H1 (cell line): Measurements from ENCODE around the gene ZHX3. TPM values are rescaled to one million over a fixed set of nuclear protein-coding genes. Genes with fewer than 3 reads are reported as not detected.

Source experiments
- CTCF ChIA-PET: fragments of 300-600 bp; sonication (Branson Sonifier 250); formaldehyde crosslinking; loops from one replicate; lab custom pipeline; 2021; ENCODE audit not compliant: partially characterized antibody; lab: Charles Lee
- POLR2A ChIA-PET: fragments of 300-600 bp; sonication (Branson Sonifier 250); formaldehyde crosslinking; loops from one replicate; lab custom pipeline; 2021; ENCODE audit warnings: inconsistent platforms; ENCODE audit not compliant: partially characterized antibody; lab: Charles Lee
- DNase-seq, 2 experiments: peaks; one replicate each; pipeline versions ENCODE4 v3.0.0 to v3.0.0-alpha.2; 2010 to 2022; ENCODE audit warnings: low spot score in 2 of 2, low read depth in 1 of 2, mixed read lengths in 1 of 2
- FAIRE-seq: peaks from 2 replicates; lab custom pipeline; 2011; peaks lifted over from hg19 to GRCh38; lab: Jason Lieb, UNC
- H2AFZ ChIP-seq: 2 replicates; pipeline ENCODE4 v1.8.1; 2012; ENCODE audit warnings: low read length, inconsistent platforms
- H2AK5ac ChIP-seq: 2 replicates; pipeline ENCODE4 v1.6.1; 2013; ENCODE audit warnings: low read depth, low read length
- H2BK120ac ChIP-seq: replicated peaks from 2 replicates; pipeline ENCODE3; 2013; ENCODE audit warnings: low read depth, low read length, inconsistent platforms
- H2BK12ac ChIP-seq: 2 replicates; pipeline ENCODE4 v1.6.1; 2013; ENCODE audit warnings: low read depth, low read length
- H2BK15ac ChIP-seq: 2 replicates; pipeline ENCODE4 v1.6.1; 2013; ENCODE audit warnings: low read length
- H2BK20ac ChIP-seq: 2 replicates; pipeline ENCODE4 v1.6.1; 2013; ENCODE audit warnings: low read length
- H2BK5ac ChIP-seq: 2 replicates; pipeline ENCODE4 v1.6.1; 2013; ENCODE audit warnings: low read depth, low read length
- H3K14ac ChIP-seq: 2 replicates; pipeline ENCODE4 v1.6.1; 2013; ENCODE audit warnings: inconsistent platforms; ENCODE audit not compliant: insufficient read length
- H3K18ac ChIP-seq: 2 replicates; pipeline ENCODE4 v1.6.1; 2013; ENCODE audit warnings: low read length; ENCODE audit errors: extremely low read depth
- H3K23ac ChIP-seq: 2 replicates; pipeline ENCODE4 v1.6.1; 2013; ENCODE audit warnings: inconsistent platforms; ENCODE audit not compliant: insufficient read length
- H3K23me2 ChIP-seq: 2 replicates; pipeline ENCODE4 v1.6.1; 2013; ENCODE audit warnings: low read depth, low read length
- H3K27ac ChIP-seq: 2 replicates; pipeline ENCODE4 v1.6.1; 2011; ENCODE audit warnings: low read depth, low read length, inconsistent platforms
- H3K27me3 ChIP-seq, 4 experiments: replicated peaks in 1 of 4; 1 replicate in 1 of 4; 2 replicates in 3 of 4; pipeline versions ENCODE4 v1.6.1 to v1.8.1; 2011 to 2013; ENCODE audit warnings: low read length in 3 of 4, mild to moderate bottlenecking in 3 of 4, inconsistent platforms in 2 of 4, mixed read lengths in 2 of 4, moderate library complexity in 1 of 4; ENCODE audit not compliant: control insufficient read depth in 3 of 4, insufficient read depth in 3 of 4; ENCODE audit errors: extremely low read depth in 1 of 4
- H3K36me3 ChIP-seq, 4 experiments: 2 replicates each; pipeline versions ENCODE4 v1.6.1 to v1.8.1; 2011 to 2013; ENCODE audit warnings: mild to moderate bottlenecking in 4 of 4, low read length in 3 of 4, moderate library complexity in 2 of 4, control low read depth in 1 of 4, inconsistent platforms in 1 of 4; ENCODE audit not compliant: insufficient read depth in 4 of 4, control insufficient read depth in 2 of 4
- H3K4ac ChIP-seq: replicated peaks from 2 replicates; pipeline ENCODE3; 2013; ENCODE audit warnings: low read length, low read depth, mixed read lengths, inconsistent platforms; ENCODE audit not compliant: insufficient read length
- H3K4me1 ChIP-seq, 4 experiments: replicated peaks in 1 of 4; 1 replicate in 1 of 4; 2 replicates in 3 of 4; pipeline versions ENCODE4 v1.6.1 to v1.8.1; 2011 to 2013; ENCODE audit warnings: low read length in 3 of 4, inconsistent platforms in 2 of 4, mixed read lengths in 1 of 4; ENCODE audit not compliant: insufficient read depth in 4 of 4, control insufficient read depth in 3 of 4
- H3K4me2 ChIP-seq, 2 experiments: 2 replicates each; pipeline versions ENCODE4 v1.6.1 to v1.8.1; 2011 to 2013; ENCODE audit warnings: low read depth in 2 of 2, low read length in 2 of 2, control low read depth in 1 of 2, inconsistent platforms in 1 of 2, mild to moderate bottlenecking in 1 of 2; ENCODE audit not compliant: insufficient read depth in 1 of 2
- H3K4me3 ChIP-seq, 4 experiments: fragments of 200-600, 300-600 bp in 1 of 4; sonication (generic), shearing (Covaris generic), sonication (Bioruptor Twin) in 1 of 4; 2 replicates each; pipeline versions ENCODE4 v1.5.1 to v1.8.1; 2011 to 2016; ENCODE audit warnings: low read length in 4 of 4, low read depth in 3 of 4, control low read depth in 2 of 4, inconsistent platforms in 2 of 4, mild to moderate bottlenecking in 2 of 4, mixed read lengths in 1 of 4, moderate library complexity in 1 of 4; ENCODE audit not compliant: insufficient read depth in 2 of 4; ENCODE audit errors: extremely low read depth in 1 of 4
- H3K56ac ChIP-seq: replicated peaks from 2 replicates; pipeline ENCODE3; 2013; ENCODE audit warnings: low read depth, mild to moderate bottlenecking, mixed read lengths, low read length, inconsistent platforms; ENCODE audit not compliant: insufficient read length
- H3K79me1 ChIP-seq: 2 replicates; pipeline ENCODE4 v1.6.1; 2013; ENCODE audit warnings: low read depth, low read length, control low read depth
- H3K79me2 ChIP-seq, 2 experiments: 2 replicates each; pipeline versions ENCODE4 v1.6.1 to v1.8.1; 2012 to 2013; ENCODE audit warnings: low read length in 2 of 2, mild to moderate bottlenecking in 2 of 2, inconsistent platforms in 1 of 2; ENCODE audit not compliant: insufficient read depth in 2 of 2, control insufficient read depth in 1 of 2
- H3K9ac ChIP-seq, 4 experiments: replicated peaks in 1 of 4; 1 replicate in 1 of 4; 2 replicates in 3 of 4; pipeline versions ENCODE4 v1.6.1 to v1.8.1; 2011 to 2013; ENCODE audit warnings: low read depth in 3 of 4, low read length in 3 of 4, control low read depth in 2 of 4, mild to moderate bottlenecking in 2 of 4, moderate library complexity in 2 of 4, inconsistent platforms in 1 of 4; ENCODE audit errors: extremely low read depth in 1 of 4
- H3K9me3 ChIP-seq, 2 experiments: 2 replicates each; pipeline versions ENCODE4 v1.6.1 to v1.8.1; 2012 to 2013; ENCODE audit warnings: mild to moderate bottlenecking in 2 of 2, moderate library complexity in 2 of 2, control low read depth in 1 of 2, inconsistent platforms in 1 of 2, low read depth in 1 of 2, low read length in 1 of 2, mixed read lengths in 1 of 2; ENCODE audit not compliant: insufficient read depth in 2 of 2
- H4K20me1 ChIP-seq, 2 experiments: replicated peaks in 1 of 2; 2 replicates each; pipeline versions ENCODE3 to v1.8.1; 2011 to 2013; ENCODE audit warnings: inconsistent platforms in 2 of 2, low read length in 2 of 2, mild to moderate bottlenecking in 1 of 2; ENCODE audit not compliant: insufficient read depth in 2 of 2, control insufficient read depth in 1 of 2
- H4K5ac ChIP-seq: 2 replicates; pipeline ENCODE4 v1.6.1; 2013; ENCODE audit warnings: low read length, low read depth, mixed read lengths, inconsistent platforms; ENCODE audit not compliant: insufficient read length
- H4K8ac ChIP-seq: 2 replicates; pipeline ENCODE4 v1.8.0; 2013; ENCODE audit warnings: mild to moderate bottlenecking, moderate library complexity, low read length, inconsistent platforms; ENCODE audit not compliant: insufficient read depth; ENCODE audit errors: extremely low read depth
- H4K91ac ChIP-seq: replicated peaks from 2 replicates; pipeline ENCODE3; 2013; ENCODE audit warnings: low read length, mixed read lengths, inconsistent platforms; ENCODE audit not compliant: insufficient read length
- CHD2 ChIP-seq: IDR thresholded peaks from 2 replicates; pipeline ENCODE4 v1.6.1; 2012; ENCODE audit warnings: low read length, improper control_type of control experiment
- CREB1 ChIP-seq: IDR thresholded peaks from 2 replicates; pipeline ENCODE4 v1.6.1; 2012; ENCODE audit warnings: inconsistent platforms
- JUND ChIP-seq: IDR thresholded peaks from 2 replicates; pipeline ENCODE4 v1.6.1; 2011; ENCODE audit warnings: mild to moderate bottlenecking, improper control_type of control experiment, low read length
- SAP30 ChIP-seq: fragments of 300-600 bp; sonication (generic); IDR thresholded peaks from 2 replicates; pipeline ENCODE4 v1.7.1; 2012; ENCODE audit warnings: low read length, moderate library complexity, mild to moderate bottlenecking, inconsistent platforms; ENCODE audit not compliant: insufficient read depth, insufficient replicate concordance
- SP2 ChIP-seq: IDR thresholded peaks from 2 replicates; pipeline ENCODE4 v1.6.1; 2012; ENCODE audit warnings: mild to moderate bottlenecking, low read length, inconsistent platforms
- ZNF274 ChIP-seq: IDR thresholded peaks from 2 replicates; pipeline ENCODE4 v1.7.0; 2012; ENCODE audit warnings: low read length, borderline replicate concordance; ENCODE audit errors: extremely low read depth
- WGBS, 2 experiments: shearing (Covaris generic) in 1 of 2; methylation state at CpG; one replicate each; pipeline versions ENCODE4 v1.1.6 to v1.1.7; 2013 to 2015; ENCODE audit warnings: low lambda C conversion rate in 2 of 2, mixed read lengths in 2 of 2, inconsistent platforms in 1 of 2, low coverage in 1 of 2, missing lambda C conversion rate in 1 of 2; ENCODE audit not compliant: insufficient replicate concordance in 2 of 2, insufficient coverage in 1 of 2, insufficient read length in 1 of 2; ENCODE audit errors: extremely low coverage in 1 of 2, missing lambda C conversion rate in 1 of 2; 5-methylcytosine and 5-hydroxymethylcytosine counted together
- polyA plus RNA-seq, 7 experiments: library from polyadenylated mRNA; depleted of rRNA in 3 of 7; stranded (reverse) in 5 of 7; unstranded in 2 of 7; fragments of >200 nt in 5 of 7; fragments of 200-250 nt in 2 of 7; gene quantifications; 1 replicate in 5 of 7; 2 replicates in 1 of 7; 4 replicates in 1 of 7; pipeline versions ENCODE4 v1.2.1 to v1.2.3, GENCODE V29; 2011 to 2013; ENCODE audit warnings: missing spikeins in 2 of 7, mixed read lengths in 2 of 7
- total RNA-seq: library from RNA; stranded (reverse); fragmentation: NEBNext Ultra II Directional; extraction: Animal tissue kit (Norgen Biotek cat#: 25700); gene quantifications from 2 replicates; pipeline ENCODE4 v1.2.1, GENCODE V29; 2021

Gene ZHX3
- total and polyA plus RNA-seq, 2 of the 8 experiments (the other 6 are each of a cell fraction or from before 2014, with no cell fraction given) = 1.00 to 7.8 TPM

DNA sequence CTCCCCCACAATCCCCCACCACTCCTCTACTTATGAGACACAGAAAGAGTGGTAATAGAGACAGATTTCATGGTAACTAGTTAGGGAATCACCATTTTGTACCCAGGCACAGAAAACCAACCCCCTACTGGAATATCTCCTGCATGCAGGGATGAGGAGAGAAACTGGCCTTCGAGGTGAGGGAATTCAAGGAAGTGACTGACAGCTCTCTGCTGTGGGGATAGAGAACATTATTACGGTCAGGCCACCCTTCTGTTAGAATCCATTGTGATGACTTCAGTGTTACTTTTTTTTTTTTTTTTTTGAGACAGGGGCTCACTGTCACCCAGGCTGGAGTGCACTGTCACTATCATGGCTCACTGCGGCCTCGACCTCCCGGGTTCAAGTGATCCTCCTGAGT is 9.6 kb upstream of the ZHX3 start:
- Histone ChIP-seq H2AK5ac (no peak overlapping the region), H3K36me3 (no peaks in the 10 kb centered on the region), H3K9me3 (no peaks in the 10 kb centered on the region), H2BK15ac (no peak overlapping the region), H3K18ac (no peak overlapping the region), H3K9ac (no peak overlapping the region), H3K27ac (no peak overlapping the region), H3K27me3 (no peaks in the 10 kb centered on the region), H3K4me1 (no peaks in the 10 kb centered on the region), H2BK12ac (no peak overlapping the region), H4K8ac (no peak overlapping the region), H3K79me1 (no peaks in the 10 kb centered on the region), H2BK120ac (no peak overlapping the region), H2AFZ (no peak overlapping the region), H3K56ac (no peak overlapping the region), H4K5ac (no peak overlapping the region)
- CTCF ChIA-PET = interaction anchor here (0.6 to 2.5 kb wide), 8 partner anchors 8 to 330 kb away, joined by 3 to 9 read pairs (median 3); partner anchors contain the start of genes LPIN3 and ZHX3
- no peak for DNase-seq
- WGBS, 2 experiments = 93% methylated on average over 5 of the region's 5 CpGs; no CpG with 5 or more reads in 1 of the 2 experiments
- TF ChIP-seq CHD2 (no peak), SP2 (no peak), ZNF274 (no peak), SAP30 (no peak), JUND (no peak), CREB1 (no peak)
- TF ChIP-seq, all 59 proteins: peak for 0
- Histone ChIP-seq H3K79me2 (no peaks in the 10 kb centered on the region), H3K23me2 (peaks cover 2% of the 10 kb centered on the region; the same call in 1 of the 2 replicates), H2BK5ac (no peak overlapping the region), H3K14ac (no peak overlapping the region), H3K4ac (no peak overlapping the region), H3K4me2 (no peak overlapping the region), H3K4me3 (no peak overlapping the region), H2BK20ac (no peak overlapping the region), H4K20me1 (no peaks in the 10 kb centered on the region), H4K91ac (no peak overlapping the region), H3K23ac (no peak overlapping the region)
- FAIRE-seq = no peak
- POLR2A ChIA-PET = interaction anchor here (0.6 kb wide), 1 partner anchor 9 kb away, joined by 4 read pairs; no protein-coding TSS in a partner anchor
